Lower leg skin (tissue), 3 donors: Measurements from ENCODE around the gene DNER.

Source experiments
- CTCF ChIP-seq, 3 donors: fragments of 450-650 bp; IDR thresholded peaks; one replicate each; pipeline ENCODE4 v1.5.1; 2016; ENCODE audit warnings: antibody characterized with exemption in 3 of 3, mild to moderate bottlenecking in 3 of 3, moderate library complexity in 2 of 3
- POLR2A ChIP-seq, 2 donors: fragments of 450-650 bp; IDR thresholded peaks; one replicate each; pipeline ENCODE4 v1.6.1; 2016 to 2017; ENCODE audit warnings: antibody characterized with exemption in 2 of 2, mild to moderate bottlenecking in 1 of 2, moderate library complexity in 1 of 2

- TF ChIP-seq POLR2A (IDR thresholded peaks at IDR 0.05) (no peak), CTCF (IDR thresholded peaks at IDR 0.05) (no peak)
Observed at GRCh38 chr2:229691631-229692030, 22.7 kb downstream of the DNER start.
